Heart right ventricle (tissue), 16 donors: Measurements from ENCODE around the gene RPL10. TPM values are rescaled to one million over a fixed set of nuclear protein-coding genes. Genes with fewer than 3 reads are reported as not detected.

Experiments
- ATAC-seq, 8 donors: fragments of 200-7000 bp; cut with Tn5 transposase; one replicate each; pipeline ENCODE4 v1.9.1; 2020; ENCODE audit warnings: mild to moderate bottlenecking in 8 of 8, moderate library complexity in 8 of 8, moderate number of reproducible peaks in 1 of 8
- DNase-seq, 2 donors: peaks; one replicate each; pipeline ENCODE4 v3.0.0-alpha.2; 2020
- H3K27ac ChIP-seq, 10 donors: fragments of 200-600 bp; sonication (generic) in 2 of 10; one replicate each; pipeline versions ENCODE4 v1.5.0 to v1.8.0; 2020 to 2022; ENCODE audit warnings: mild to moderate bottlenecking in 3 of 10
- H3K27me3 ChIP-seq, 7 donors: fragments of 200-600 bp; one replicate each; pipeline ENCODE4 v1.8.0; 2021 to 2022; ENCODE audit warnings: mild to moderate bottlenecking in 2 of 7
- H3K36me3 ChIP-seq, 9 donors: fragments of 200-600 bp; sonication (generic) in 1 of 9; one replicate each; pipeline versions ENCODE4 v1.5.0 to v1.8.0; 2020 to 2022; ENCODE audit warnings: mild to moderate bottlenecking in 2 of 9
- H3K4me1 ChIP-seq, 9 donors: fragments of 200-600 bp; sonication (generic) in 1 of 9; one replicate each; pipeline versions ENCODE4 v1.5.0 to v1.8.0; 2020 to 2022; ENCODE audit warnings: mild to moderate bottlenecking in 4 of 9
- H3K4me3 ChIP-seq, 10 donors: fragments of 200-600 bp; sonication (generic) in 2 of 10; one replicate each; pipeline versions ENCODE4 v1.5.0 to v1.8.0; 2020 to 2022; ENCODE audit warnings: mild to moderate bottlenecking in 7 of 10, moderate library complexity in 2 of 10
- H3K9me3 ChIP-seq, 11 donors: fragments of 200-600 bp in 10 of 11; sonication (generic) in 2 of 11; one replicate each; pipeline versions ENCODE4 v1.5.0 to v1.8.0; 2013 to 2022; ENCODE audit warnings: mild to moderate bottlenecking in 2 of 11, control low read depth in 1 of 11, moderate library complexity in 1 of 11
- WGBS, 2 donors: extraction: QIAGEN DNeasy Blood & Tissue Kit; methylation state at CpG; one replicate each; pipeline ENCODE4 v1.1.7; 2013; ENCODE audit warnings: inconsistent platforms in 1 of 2; 5-methylcytosine and 5-hydroxymethylcytosine counted together
- intact Hi-C, 10 donors: fragments of 100-400 bp; cut with DNase I; formaldehyde crosslinking; loops; one replicate each; pipeline versions ENCODE4 v1.11.1 to v1.14.2; 2022
- polyA plus RNA-seq, 2 donors: library from polyadenylated mRNA; stranded (reverse); fragments of 200-250 nt; gene quantifications; one replicate each; pipeline ENCODE4 v1.2.3, GENCODE V29; 2013
- total RNA-seq, 10 donors: library from RNA; stranded (reverse); fragmentation: NEBNext Ultra II Directional in 3 of 10; extraction: Animal tissue kit (Norgen Biotek cat#: 25700) in 3 of 10; gene quantifications; one replicate each; pipeline versions ENCODE4 v1.2.1 to v1.2.4, GENCODE V29; 2021 to 2023
- TF ChIP-seq, protein P1 (sequence below), 9 donors: fragments of 200-600 bp; sonication (generic) in 2 of 9; IDR thresholded peaks; one replicate each; pipeline versions ENCODE4 v1.5.0 to v1.8.0; 2021 to 2022; ENCODE audit warnings: antibody characterized with exemption in 9 of 9, mild to moderate bottlenecking in 5 of 9, moderate library complexity in 1 of 9
- donor health status: Arrhythmogenic right ventricular cardiomyopathy.
- donor health status: ischemic (EF 13 %, LVEDD 7.1; RV severe dilation, severe dysfunction).
- donor health status: healthy with polysubstance abuse.
- donor health status: DM: no; HTN: yes; CAD: no.
- donor health status: DM: no; HTN: no; CAD: no.
- donor health status: ischemic (EF 25% LVEDD 6.9; RV normal size, moderate dysfunction).
- donor health status: ischemic (EF 25% LVEDD 5.7; RV mildly dilated, moderate dysfunction).
- donor health status: healthy.
- donor health status: DM: yes; HTN: yes; CAD: no.
- donor health status: Ischemic cardiomyopathy.
- donor health status: ischemic (EF 35%, LVEDD 5.7; RV mildly dilated, moderate dysfunction).
- donor health status: nonischemic (EF 11% LVEDD 7.7; RV severe dilation, severe dysfunction).
- donor health status: DM: yes; HTN: yes; CAD: no.
- donor health status: PGD.
- donor health status: ischemic (EF 29% LVEDD 5.4; RV normal size, mild dysfunction).
- donor health status: nonischemic (EF 23%, LVEDD 6.1; RV moderate dilation, normal function).

The RPL10 gene
- total and polyA plus RNA-seq, 12 donors, result 1,543 to 7,085 (median 1,901) TPM

DNA sequence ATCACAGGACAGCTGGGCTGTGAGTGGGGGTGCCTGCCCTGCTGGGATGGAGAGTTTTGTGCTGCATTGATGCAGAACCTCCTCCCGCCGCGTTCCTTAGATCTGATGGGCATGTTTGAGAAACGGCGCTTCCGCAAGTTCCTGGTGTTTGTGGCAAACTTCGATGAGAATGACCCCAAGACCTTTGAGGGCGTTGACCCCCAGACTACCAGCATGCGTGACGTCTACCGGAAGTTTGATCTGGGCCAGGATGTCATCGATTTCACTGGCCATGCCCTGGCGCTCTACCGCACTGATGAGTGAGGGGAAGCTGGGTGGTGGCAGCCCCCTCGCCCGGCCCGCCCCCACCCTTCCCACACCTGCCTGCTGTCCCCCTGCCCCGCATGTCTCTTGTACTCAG is 41.7 kb downstream of the RPL10 start:
- Histone ChIP-seq H3K9me3 (no peaks in the 10 kb centered on the region), H3K36me3 (peaks cover 0 to 46% (median 5%) of the 10 kb centered on the region in 9 donors), H3K27ac (no peak overlapping the region), H3K4me3 (no peak overlapping the region), H3K27me3 (no peaks in the 10 kb centered on the region), H3K4me1 (peaks cover 0 to 33% (median 18%) of the 10 kb centered on the region in 9 donors)
- DNase-seq (no peak), ATAC-seq (no peak)
- intact Hi-C loops, result loop anchor here in 1 of 10 donors (5.0 kb wide), 1 partner anchor 37 kb away; the partner anchor contains the start of gene LAGE3
- WGBS, 2 donors, result 91 to 94% methylated on average over 17 to 18 of the region's 18 CpGs
- TF ChIP-seq, protein P1, sequence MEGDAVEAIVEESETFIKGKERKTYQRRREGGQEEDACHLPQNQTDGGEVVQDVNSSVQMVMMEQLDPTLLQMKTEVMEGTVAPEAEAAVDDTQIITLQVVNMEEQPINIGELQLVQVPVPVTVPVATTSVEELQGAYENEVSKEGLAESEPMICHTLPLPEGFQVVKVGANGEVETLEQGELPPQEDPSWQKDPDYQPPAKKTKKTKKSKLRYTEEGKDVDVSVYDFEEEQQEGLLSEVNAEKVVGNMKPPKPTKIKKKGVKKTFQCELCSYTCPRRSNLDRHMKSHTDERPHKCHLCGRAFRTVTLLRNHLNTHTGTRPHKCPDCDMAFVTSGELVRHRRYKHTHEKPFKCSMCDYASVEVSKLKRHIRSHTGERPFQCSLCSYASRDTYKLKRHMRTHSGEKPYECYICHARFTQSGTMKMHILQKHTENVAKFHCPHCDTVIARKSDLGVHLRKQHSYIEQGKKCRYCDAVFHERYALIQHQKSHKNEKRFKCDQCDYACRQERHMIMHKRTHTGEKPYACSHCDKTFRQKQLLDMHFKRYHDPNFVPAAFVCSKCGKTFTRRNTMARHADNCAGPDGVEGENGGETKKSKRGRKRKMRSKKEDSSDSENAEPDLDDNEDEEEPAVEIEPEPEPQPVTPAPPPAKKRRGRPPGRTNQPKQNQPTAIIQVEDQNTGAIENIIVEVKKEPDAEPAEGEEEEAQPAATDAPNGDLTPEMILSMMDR (IDR thresholded peaks at IDR 0.05), result no peak

DNA sequence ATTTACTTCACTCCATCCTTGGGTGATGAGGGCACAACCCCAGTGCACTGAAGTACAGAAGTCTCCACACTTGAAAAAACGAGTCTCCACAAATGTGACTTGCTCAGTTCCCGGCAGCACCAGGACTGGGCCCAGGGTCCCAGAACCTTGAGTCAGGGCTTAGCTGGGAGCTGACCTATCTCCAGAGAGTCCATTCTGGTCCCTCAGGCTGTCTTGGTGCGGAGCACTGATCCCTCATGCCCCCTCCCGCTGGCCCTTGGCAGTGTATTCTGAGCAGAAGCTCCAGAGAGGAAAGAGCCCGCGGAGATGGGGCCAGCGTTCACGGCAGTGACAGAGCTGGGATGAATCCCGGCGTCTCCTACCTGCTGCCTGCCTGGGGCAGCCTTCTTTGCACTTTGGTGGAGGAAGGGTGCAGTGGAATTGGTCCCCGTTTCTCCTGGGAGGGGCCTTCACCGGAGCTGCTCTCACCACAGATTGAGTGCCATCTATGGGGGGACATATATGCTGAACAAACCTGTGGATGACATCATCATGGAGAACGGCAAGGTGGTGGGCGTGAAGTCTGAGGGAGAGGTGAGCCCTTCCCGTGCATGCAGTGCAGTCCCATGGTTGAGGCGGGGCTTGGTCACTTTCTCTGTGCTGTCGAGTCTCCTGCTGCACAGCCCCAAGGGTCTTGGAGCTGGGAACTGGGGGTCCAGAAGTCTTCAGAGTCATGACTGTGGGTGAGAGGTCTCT is 42.6 kb downstream of the RPL10 start:
- DNase-seq, result no peak
- Histone ChIP-seq H3K4me3 (no peak overlapping the region), H3K27ac (no peak overlapping the region), H3K36me3 (peaks cover 0 to 37% (median 5%) of the 10 kb centered on the region in 9 donors), H3K9me3 (no peaks in the 10 kb centered on the region), H3K4me1 (peaks cover 0 to 42% (median 24%) of the 10 kb centered on the region in 9 donors), H3K27me3 (no peaks in the 10 kb centered on the region)
- TF ChIP-seq, protein P1 (IDR thresholded peaks at IDR 0.05), result no peak
- 86 to 87% methylated on average over 15 to 17 of the region's 17 CpGs for WGBS, 2 donors
- no peak for ATAC-seq
- intact Hi-C loops, result no loop called here

DNA sequence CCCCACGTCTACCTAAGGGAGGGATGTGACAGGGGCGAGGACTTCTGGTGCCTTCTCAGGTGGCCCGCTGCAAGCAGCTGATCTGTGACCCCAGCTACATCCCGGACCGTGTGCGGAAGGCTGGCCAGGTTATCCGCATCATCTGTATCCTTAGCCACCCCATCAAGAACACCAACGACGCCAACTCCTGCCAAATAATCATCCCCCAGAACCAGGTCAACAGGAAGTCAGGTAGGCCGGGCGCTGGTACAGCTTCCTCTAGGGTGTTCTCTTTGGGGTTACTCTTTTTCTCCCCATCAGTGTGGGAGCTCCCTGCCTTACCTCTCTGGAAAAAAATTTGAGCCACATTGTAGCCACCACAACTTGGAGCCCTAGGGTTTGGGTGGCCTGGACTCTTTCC is 43.4 kb downstream of the RPL10 start:
- WGBS, 2 donors, result 82 to 89% methylated on average over 11 of the region's 11 CpGs
- no peak for DNase-seq
- no peaks in the 10 kb centered on the region for H3K9me3 ChIP-seq
- H3K27me3 ChIP-seq, result no peaks in the 10 kb centered on the region
- H3K4me3 ChIP-seq, result no peak overlapping the region
- no peak for ATAC-seq
- intact Hi-C loops, result no loop called here
- no peak overlapping the region for H3K27ac ChIP-seq
- TF ChIP-seq, protein P1 (IDR thresholded peaks at IDR 0.05), result no peak
- H3K4me1 ChIP-seq, result peaks cover 0 to 39% (median 24%) of the 10 kb centered on the region in 9 donors
- H3K36me3 ChIP-seq, result peaks cover 0 to 41% (median 5%) of the 10 kb centered on the region in 9 donors

DNA sequence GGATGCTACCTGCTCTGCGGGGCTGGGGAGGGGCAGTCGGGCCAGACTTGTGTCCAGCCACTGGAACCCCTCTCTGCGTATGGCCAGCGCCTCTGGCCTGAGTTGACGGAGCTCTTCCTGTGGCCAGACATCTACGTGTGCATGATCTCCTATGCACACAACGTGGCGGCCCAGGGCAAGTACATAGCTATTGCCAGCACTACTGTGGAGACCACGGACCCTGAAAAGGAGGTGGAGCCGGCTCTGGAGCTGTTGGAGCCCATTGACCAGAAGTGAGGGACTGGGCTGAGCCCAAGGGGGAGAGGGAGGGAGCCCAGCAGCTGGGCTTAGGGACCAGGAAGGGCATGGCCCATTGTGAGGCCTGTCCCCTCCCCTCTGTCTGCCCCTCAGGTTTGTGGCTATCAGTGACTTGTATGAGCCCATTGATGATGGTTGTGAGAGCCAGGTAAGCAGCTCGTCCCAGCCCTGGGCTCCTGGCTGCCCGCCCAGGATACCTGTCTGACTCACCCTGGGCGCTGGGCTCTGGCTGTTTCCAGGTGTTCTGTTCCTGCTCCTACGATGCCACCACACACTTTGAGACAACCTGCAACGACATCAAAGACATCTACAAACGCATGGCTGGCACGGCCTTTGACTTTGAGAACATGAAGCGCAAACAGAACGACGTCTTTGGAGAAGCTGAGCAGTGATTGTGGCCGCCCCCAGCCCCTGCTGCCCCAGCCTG is 44.0 kb downstream of the RPL10 start:
- H3K4me3 ChIP-seq, result no peak overlapping the region
- TF ChIP-seq, protein P1 (IDR thresholded peaks at IDR 0.05), result no peak
- DNase-seq (no peak), ATAC-seq (no peak)
- WGBS, 2 donors, result 82 to 88% methylated on average over 18 to 21 of the region's 21 CpGs
- no peaks in the 10 kb centered on the region for H3K27me3 ChIP-seq
- intact Hi-C loops, result no loop called here
- no peak overlapping the region for H3K27ac ChIP-seq
- H3K4me1 ChIP-seq, result peaks cover 0 to 39% (median 24%) of the 10 kb centered on the region in 9 donors
- H3K9me3 ChIP-seq, result no peaks in the 10 kb centered on the region
- H3K36me3 ChIP-seq, result peaks cover 0 to 42% (median 5%) of the 10 kb centered on the region in 9 donors
